Lung (tissue), 12 donors: ENCODE results near the gene MYH10. TPM values are rescaled to one million over a fixed set of nuclear protein-coding genes. Genes with fewer than 3 reads are reported as not detected.
A peak's percentile ranks its signal among the peaks of the same experiment; 100 is the strongest.

Source experiments
- ATAC-seq: fragments of 200-7000 bp; cut with Tn5 transposase; one replicate; pipeline ENCODE4 v1.9.1; 2020; ENCODE audit warnings: moderate number of reproducible peaks; ENCODE audit not compliant: insufficient read depth, low FRiP score
- DNase-seq, 3 donors: peaks; one replicate each; pipeline ENCODE4 v3.0.0-alpha.2; 2013 to 2017
- H3K27ac ChIP-seq, 2 donors: one replicate each; pipeline ENCODE4 v1.5.1; 2013; ENCODE audit warnings: mild to moderate bottlenecking in 2 of 2, moderate library complexity in 2 of 2, control low read depth in 1 of 2, inconsistent platforms in 1 of 2, low read depth in 1 of 2, low read length in 1 of 2
- H3K27me3 ChIP-seq, 3 donors: one replicate each; pipeline ENCODE4 v1.5.1; 2013; ENCODE audit warnings: low read length in 2 of 3; ENCODE audit not compliant: control insufficient read depth in 3 of 3, insufficient read depth in 3 of 3
- H3K36me3 ChIP-seq, 4 donors: one replicate each; pipeline ENCODE4 v1.5.1; 2013; ENCODE audit warnings: low read length in 4 of 4, mild to moderate bottlenecking in 1 of 4, moderate library complexity in 1 of 4; ENCODE audit not compliant: control insufficient read depth in 4 of 4, insufficient read depth in 4 of 4
- H3K4me1 ChIP-seq, 5 donors: one replicate each; pipeline ENCODE4 v1.5.1; 2013; ENCODE audit warnings: low read length in 5 of 5, mild to moderate bottlenecking in 2 of 5, moderate library complexity in 1 of 5; ENCODE audit not compliant: control insufficient read depth in 5 of 5, insufficient read depth in 5 of 5
- H3K4me3 ChIP-seq: one replicate; pipeline ENCODE4 v1.5.1; 2013; ENCODE audit warnings: mild to moderate bottlenecking, control low read depth, moderate library complexity
- H3K9ac ChIP-seq, 2 donors: one replicate each; pipeline ENCODE4 v1.5.1; 2013; ENCODE audit warnings: low read length in 2 of 2, control low read depth in 1 of 2; ENCODE audit not compliant: insufficient read depth in 1 of 2
- H3K9me3 ChIP-seq, 4 donors: one replicate each; pipeline ENCODE4 v1.5.1; 2013; ENCODE audit warnings: low read length in 3 of 4, mild to moderate bottlenecking in 1 of 4, moderate library complexity in 1 of 4; ENCODE audit not compliant: control insufficient read depth in 4 of 4, insufficient read depth in 3 of 4
- CTCF ChIP-seq: IDR thresholded peaks from 2 replicates; pipeline ENCODE4 v1.5.1; 2012; ENCODE audit warnings: mild to moderate bottlenecking; ENCODE audit errors: control extremely low read depth, extremely low read depth
- WGBS, 2 donors: extraction: QIAGEN DNeasy Blood & Tissue Kit; methylation state at CpG; one replicate each; pipeline ENCODE4 v1.1.7; 2013; 5-methylcytosine and 5-hydroxymethylcytosine counted together
- polyA plus RNA-seq, 2 donors: library from polyadenylated mRNA; stranded (reverse); fragments of 200-250 nt; gene quantifications; one replicate each; pipeline ENCODE4 v1.2.1, GENCODE V29; 2013
- total RNA-seq, 2 donors: library from RNA; depleted of rRNA in 1 of 2; stranded (reverse); fragments of >200 nt in 1 of 2; gene quantifications; one replicate each; pipeline ENCODE4 v1.2.1, GENCODE V29; 2014 to 2021
- donor health status: control.
- donor health status: control.
- donor health status: Bipolar disorder and iron deficiency.
- donor health status: healthy.
- donor health status: DM: yes; HTN: yes; CAD: no.

The MYH10 gene
- total and polyA plus RNA-seq, 4 donors = 9.6 to 194 (median 44.7) TPM

GRCh38 chr17:8609910-8610309, 20.6 kb downstream of the MYH10 start:
- H3K27me3 ChIP-seq = no peaks in the 10 kb centered on the region
- ATAC-seq = no peak
- H3K9me3 ChIP-seq = peaks cover 0 to 2% (median under 1%) of the 10 kb centered on the region in 4 donors
- peaks cover 0 to 6% (median 0%) of the 10 kb centered on the region in 4 donors for H3K36me3 ChIP-seq
- H3K27ac ChIP-seq = no peak overlapping the region
- no peak overlapping the region for H3K9ac ChIP-seq
- peaks cover 0 to 31% (median 20%) of the 10 kb centered on the region in 5 donors for H3K4me1 ChIP-seq
- no peak for DNase-seq
- no peak overlapping the region for H3K4me3 ChIP-seq
- no peak for TF ChIP-seq CTCF
- 95 to 98% methylated on average over 4 of the region's 4 CpGs for WGBS, 2 donors

GRCh38 chr17:8608001-8608400, 22.5 kb downstream of the MYH10 start:
- Histone ChIP-seq H3K4me3 (no peak overlapping the region), H3K36me3 (peaks cover 0 to 6% (median under 1%) of the 10 kb centered on the region in 4 donors), H3K9ac (no peak overlapping the region), H3K27ac (peak overlapping the region in 1 of 2 donors; percentile 80), H3K9me3 (peaks cover 0 to 2% (median under 1%) of the 10 kb centered on the region in 4 donors), H3K4me1 (peaks cover 0 to 36% (median 20%) of the 10 kb centered on the region in 5 donors), H3K27me3 (no peaks in the 10 kb centered on the region)
- WGBS, 2 donors = 72 to 81% methylated on average over 8 of the region's 8 CpGs
- TF ChIP-seq CTCF = no peak
- peak in 1 of 3 donors; percentile 9 for DNase-seq
- no peak for ATAC-seq

- peaks cover 0 to 44% (median 17%) of the 10 kb centered on the region in 5 donors for H3K4me1 ChIP-seq
- peak; percentile 62 to 88 (median 84) for DNase-seq
- H3K9me3 ChIP-seq = peaks cover 0 to 1% (median 0%) of the 10 kb centered on the region in 4 donors
- peak overlapping the region; percentile 23 to 77 for H3K27ac ChIP-seq
- no peak for ATAC-seq
- H3K36me3 ChIP-seq = peaks cover 0 to 2% (median under 1%) of the 10 kb centered on the region in 4 donors
- H3K4me3 ChIP-seq = no peak overlapping the region
- no peak for TF ChIP-seq CTCF
- no peaks in the 10 kb centered on the region for H3K27me3 ChIP-seq
- 37 to 70% methylated on average over 3 of the region's 3 CpGs for WGBS, 2 donors
- peak overlapping the region in 1 of 2 donors; percentile 76 for H3K9ac ChIP-seq
Observed at GRCh38 chr17:8606401-8606800, 24.1 kb downstream of the MYH10 start.

- Histone ChIP-seq H3K36me3 (peaks cover 0 to 23% (median 9%) of the 10 kb centered on the region in 4 donors), H3K27me3 (no peaks in the 10 kb centered on the region), H3K4me3 (no peak overlapping the region), H3K9ac (no peak overlapping the region), H3K9me3 (no peaks in the 10 kb centered on the region), H3K4me1 (peaks cover 0 to 38% (median 13%) of the 10 kb centered on the region in 5 donors), H3K27ac (no peak overlapping the region)
- TF ChIP-seq CTCF = no peak
- DNase-seq (no peak), ATAC-seq (no peak)
Observed at GRCh38 chr17:8602679-8603078, 27.8 kb downstream of the MYH10 start.
